H9 (cell line): Measurements from ENCODE around the gene CDKAL1. TPM values are rescaled to one million over a fixed set of nuclear protein-coding genes. Genes with fewer than 3 reads are reported as not detected.

ENCODE experiments used
- DNase-seq: peaks from one replicate; pipeline ENCODE4 v3.0.0-alpha.2; 2017
- H2AFZ ChIP-seq: one replicate; pipeline ENCODE4 v1.6.1; 2013; ENCODE audit warnings: mild to moderate bottlenecking, low read length, control low read depth, moderate library complexity
- H2AK5ac ChIP-seq: 2 replicates; pipeline ENCODE4 v1.6.1; 2013; ENCODE audit warnings: low read length, control low read depth, mixed read lengths; ENCODE audit not compliant: insufficient read length
- H2BK120ac ChIP-seq: one replicate; pipeline ENCODE4 v1.6.1; 2013; ENCODE audit warnings: low read depth, mild to moderate bottlenecking, low read length, control low read depth, inconsistent platforms; ENCODE audit not compliant: poor library complexity, severe bottlenecking
- H2BK12ac ChIP-seq: 2 replicates; pipeline ENCODE4 v1.6.1; 2013; ENCODE audit warnings: low read length, control low read depth, mixed read lengths, low read depth; ENCODE audit not compliant: insufficient read length
- H2BK15ac ChIP-seq: 2 replicates; pipeline ENCODE4 v1.6.1; 2013; ENCODE audit warnings: low read depth, low read length, control low read depth
- H2BK20ac ChIP-seq: one replicate; pipeline ENCODE4 v1.6.1; 2013; ENCODE audit warnings: low read depth, mild to moderate bottlenecking, low read length, control low read depth, inconsistent platforms; ENCODE audit not compliant: poor library complexity, severe bottlenecking
- H2BK5ac ChIP-seq: 2 replicates; pipeline ENCODE4 v1.6.1; 2013; ENCODE audit warnings: low read length, control low read depth, mixed read lengths; ENCODE audit not compliant: insufficient read length
- H3K14ac ChIP-seq: 2 replicates; pipeline ENCODE4 v1.6.1; 2013; ENCODE audit warnings: low read length, control low read depth; ENCODE audit not compliant: insufficient read depth
- H3K18ac ChIP-seq: 2 replicates; pipeline ENCODE4 v1.6.1; 2013; ENCODE audit warnings: low read depth, mild to moderate bottlenecking, mixed read lengths, low read length, control low read depth; ENCODE audit not compliant: insufficient read length
- H3K23ac ChIP-seq: 2 replicates; pipeline ENCODE4 v1.6.1; 2013; ENCODE audit warnings: low read length, control low read depth, mixed read lengths, low read depth; ENCODE audit not compliant: insufficient read length
- H3K23me2 ChIP-seq: 2 replicates; pipeline ENCODE4 v1.6.1; 2013; ENCODE audit warnings: low read depth, mild to moderate bottlenecking, mixed read lengths, low read length, control low read depth; ENCODE audit not compliant: insufficient read length, poor library complexity, severe bottlenecking
- H3K27ac ChIP-seq: 2 replicates; pipeline ENCODE4 v1.5.1; 2013; ENCODE audit warnings: low read length, control low read depth, mixed read lengths, low read depth; ENCODE audit not compliant: insufficient read length
- H3K27me3 ChIP-seq: 2 replicates; pipeline ENCODE4 v1.6.1; 2013; ENCODE audit warnings: low read length, control low read depth, inconsistent platforms; ENCODE audit not compliant: insufficient read depth
- H3K4ac ChIP-seq: 2 replicates; pipeline ENCODE4 v1.6.1; 2013; ENCODE audit warnings: low read depth, mild to moderate bottlenecking, control low read depth, inconsistent platforms, low read length, moderate library complexity
- H3K4me1 ChIP-seq: 2 replicates; pipeline ENCODE4 v1.6.1; 2013; ENCODE audit warnings: low read length, control low read depth, inconsistent platforms; ENCODE audit not compliant: insufficient read depth
- H3K4me2 ChIP-seq: 2 replicates; pipeline ENCODE4 v1.6.1; 2013; ENCODE audit warnings: low read length, control low read depth, mixed read lengths; ENCODE audit not compliant: insufficient read length, insufficient read depth
- H3K56ac ChIP-seq: 2 replicates; pipeline ENCODE4 v1.6.1; 2013; ENCODE audit warnings: low read depth, mild to moderate bottlenecking, mixed read lengths, low read length, control low read depth; ENCODE audit not compliant: insufficient read length
- H3K79me1 ChIP-seq: 2 replicates; pipeline ENCODE4 v1.6.1; 2013; ENCODE audit warnings: low read depth, mild to moderate bottlenecking, moderate library complexity, low read length, control low read depth, inconsistent platforms; ENCODE audit not compliant: insufficient read depth, poor library complexity, severe bottlenecking
- H3K79me2 ChIP-seq: 2 replicates; pipeline ENCODE4 v1.6.1; 2013; ENCODE audit warnings: low read length, control low read depth, inconsistent platforms; ENCODE audit not compliant: insufficient read depth
- H3K9ac ChIP-seq: 2 replicates; pipeline ENCODE4 v1.6.1; 2013; ENCODE audit warnings: low read length, control low read depth, mixed read lengths; ENCODE audit not compliant: insufficient read length; ENCODE audit errors: extremely low read depth
- H3K9me3 ChIP-seq: one replicate; pipeline ENCODE4 v1.6.1; 2013; ENCODE audit warnings: low read depth, low read length, inconsistent platforms; ENCODE audit not compliant: control insufficient read depth
- H3T11ph ChIP-seq: one replicate; pipeline ENCODE4 v1.6.1; 2013; ENCODE audit warnings: mild to moderate bottlenecking, low read length, control low read depth, inconsistent platforms
- H4K20me1 ChIP-seq: one replicate; pipeline ENCODE4 v1.6.1; 2013; ENCODE audit not compliant: control insufficient read depth, insufficient read length, insufficient read depth
- H4K5ac ChIP-seq: 2 replicates; pipeline ENCODE4 v1.6.1; 2013; ENCODE audit warnings: low read depth, mild to moderate bottlenecking, mixed read lengths, low read length, control low read depth; ENCODE audit not compliant: insufficient read length
- H4K8ac ChIP-seq: replicated peaks from 2 replicates; pipeline ENCODE4 v1.6.1; 2013; ENCODE audit warnings: low read length, control low read depth, mixed read lengths, low read depth; ENCODE audit not compliant: insufficient read length
- H4K91ac ChIP-seq: 2 replicates; pipeline ENCODE4 v1.6.1; 2013; ENCODE audit warnings: low read depth, mild to moderate bottlenecking, moderate library complexity, mixed read lengths, low read length, control low read depth; ENCODE audit not compliant: insufficient read length
- H3K27ac Mint-ChIP-seq, 3 experiments: 2 replicates in 2 of 3; 3 replicates in 1 of 3; pipeline ENCODE4 v1.8.0; 2020 to 2021; ENCODE audit warnings: mixed read lengths in 3 of 3, mild to moderate bottlenecking in 1 of 3, moderate library complexity in 1 of 3
- H3K27me3 Mint-ChIP-seq: 2 replicates; pipeline ENCODE4 v1.8.0; 2021; ENCODE audit warnings: low read depth, mild to moderate bottlenecking, moderate library complexity, mixed read lengths
- H3K36me3 Mint-ChIP-seq, 3 experiments: 2 replicates in 2 of 3; 3 replicates in 1 of 3; pipeline ENCODE4 v1.8.0; 2020 to 2021; ENCODE audit warnings: low read depth in 3 of 3, mixed read lengths in 3 of 3; ENCODE audit not compliant: insufficient read depth in 1 of 3
- H3K4me1 Mint-ChIP-seq, 2 experiments: 2 replicates each; pipeline ENCODE4 v1.8.0; 2020; ENCODE audit warnings: mixed read lengths in 2 of 2
- H3K4me3 Mint-ChIP-seq, 2 experiments: 2 replicates in 1 of 2; 3 replicates in 1 of 2; pipeline ENCODE4 v1.8.0; 2020 to 2021; ENCODE audit warnings: mild to moderate bottlenecking in 2 of 2, mixed read lengths in 2 of 2, moderate library complexity in 1 of 2
- H3K9me3 Mint-ChIP-seq, 2 experiments: 2 replicates in 1 of 2; 3 replicates in 1 of 2; pipeline ENCODE4 v1.8.0; 2020; ENCODE audit warnings: mild to moderate bottlenecking in 2 of 2, mixed read lengths in 2 of 2, moderate library complexity in 1 of 2
- CTCF ChIP-seq: fragments of 200-600 bp; sonication (generic); conservative IDR thresholded peaks from 3 replicates; pipeline ENCODE4 v1.8.0; 2021; ENCODE audit warnings: antibody characterized with exemption, mild to moderate bottlenecking
- WGBS: extraction: QIAGEN DNeasy Blood & Tissue Kit; methylation state at CpG from one replicate; pipeline ENCODE4 v1.1.7; 2013; ENCODE audit warnings: missing lambda C conversion rate, low lambda C conversion rate, mixed read lengths; ENCODE audit not compliant: insufficient read length; ENCODE audit errors: extremely low coverage; 5-methylcytosine and 5-hydroxymethylcytosine counted together
- total RNA-seq: library from RNA; stranded (reverse); gene quantifications from 2 replicates; pipeline ENCODE4 v1.2.1, GENCODE V29; 2021

CDKAL1 gene
- total RNA-seq, 1 experiment from 2014 or later, result 23.0 TPM

GRCh38 chr6:20802596-20802995 is 268.3 kb downstream of the CDKAL1 start:
- H3K56ac ChIP-seq, result no peak overlapping the region
- no peaks in the 10 kb centered on the region for H4K20me1 ChIP-seq
- no peak overlapping the region for H4K91ac ChIP-seq
- H3T11ph ChIP-seq, result no peak overlapping the region
- no peak overlapping the region for H4K8ac ChIP-seq
- H3K27me3 Mint-ChIP-seq, result no peaks in the 10 kb centered on the region
- no peaks in the 10 kb centered on the region for H3K79me2 ChIP-seq
- H2BK120ac ChIP-seq, result no peak overlapping the region
- H3K23ac ChIP-seq, result no peak overlapping the region
- H3K4me1 Mint-ChIP-seq, result no peaks in the 10 kb centered on the region
- no peak overlapping the region for H2AK5ac ChIP-seq
- no peak overlapping the region for H2BK5ac ChIP-seq
- H2AFZ ChIP-seq, result no peak overlapping the region
- no CpG with 5 or more reads among the region's 1 CpG for WGBS
- H3K4ac ChIP-seq, result no peak overlapping the region
- H4K5ac ChIP-seq, result no peak overlapping the region
- no peaks in the 10 kb centered on the region for H3K79me1 ChIP-seq
- no peak overlapping the region for H3K18ac ChIP-seq
- no peak overlapping the region for H3K9ac ChIP-seq
- H3K9me3 Mint-ChIP-seq, result peaks cover 6 to 7% of the 10 kb centered on the region in 2 experiments
- no peaks in the 10 kb centered on the region for H3K9me3 ChIP-seq
- H3K23me2 ChIP-seq, result no peaks in the 10 kb centered on the region
- DNase-seq, result no peak
- H3K27me3 ChIP-seq, result no peaks in the 10 kb centered on the region
- H3K14ac ChIP-seq, result no peak overlapping the region
- no peaks in the 10 kb centered on the region for H3K4me1 ChIP-seq
- no peak for TF ChIP-seq CTCF
- H3K36me3 Mint-ChIP-seq, result peaks cover 9 to 20% (median 14%) of the 10 kb centered on the region in 3 experiments; a peak in 6 of 7 replicates
- H3K4me3 Mint-ChIP-seq, result no peak overlapping the region
- no peak overlapping the region for H3K4me2 ChIP-seq
- H2BK12ac ChIP-seq, result no peak overlapping the region
- H3K27ac Mint-ChIP-seq, result no peak overlapping the region
- no peak overlapping the region for H2BK20ac ChIP-seq
- no peak overlapping the region for H2BK15ac ChIP-seq
- H3K27ac ChIP-seq, result no peak overlapping the region
